HG03439 (cell line): ENCODE measurements around the gene ZNF480.
"Not testable (repeated sequence)": the region's sequence is repeated elsewhere in the genome, so short reads cannot be mapped to it uniquely, and the experiment has no call there.

Source experiments
- ATAC-seq: cut with Tn5 transposase; IDR thresholded peaks from one replicate; pipeline ENCODE4 v1.9.1; 2021; ENCODE audit warnings: mild to moderate bottlenecking, moderate library complexity; ENCODE audit not compliant: unreplicated experiment

Gene ZNF480

GRCh38 chr19:52336791-52337381 lies 39.9 kb downstream of the ZNF480 start:
- ATAC-seq, result no peak

- not testable (repeated sequence) for ATAC-seq
These were observed 42.1 kb downstream of the ZNF480 start for GRCh38 chr19:52339022-52339421.

GRCh38 chr19:52343548-52343947 lies 46.6 kb downstream of the ZNF480 start:
- no peak for ATAC-seq

GRCh38 chr19:52345162-52345561 lies 48.2 kb downstream of the ZNF480 start:
- ATAC-seq, result no peak

- no peak for ATAC-seq
These were observed 54.5 kb downstream of the ZNF480 start for GRCh38 chr19:52351512-52351911.

- no peak for ATAC-seq
These were observed 69.5 kb downstream of the ZNF480 start for GRCh38 chr19:52366414-52366824.

GRCh38 chr19:52369559-52370340 lies 72.8 kb downstream of the ZNF480 start, which contains the start of gene ZNF880:
TSS of gene ZNF880 (plus strand) at chr19:52369923. CDS start at chr19:52369966, 43 bp downstream.
- ATAC-seq, result no peak

GRCh38 chr19:52370341-52370710 lies 73.4 kb downstream of the ZNF480 start:
- no peak for ATAC-seq
